Thoracic aorta (tissue), 2 donors: ENCODE results near the gene ADA. TPM values are rescaled to one million over a fixed set of nuclear protein-coding genes. Genes with fewer than 3 reads are reported as not detected.

Experiments used
- ATAC-seq: fragments of 150-250 bp; one replicate; pipeline ENCODE4 v1.8.0; 2017; ENCODE audit warnings: low read depth; ENCODE audit not compliant: insufficient number of reproducible peaks, low FRiP score
- DNase-seq: peaks from one replicate; pipeline ENCODE4 v3.0.0-alpha.2; 2020; ENCODE audit warnings: low spot score
- H3K27ac ChIP-seq, 2 donors: fragments of 200-600 bp; sonication (generic); 1 replicate in 1 of 2; 2 replicates in 1 of 2; pipeline ENCODE4 v1.5.1; 2016; ENCODE audit warnings: mild to moderate bottlenecking in 2 of 2, moderate library complexity in 2 of 2
- H3K27me3 ChIP-seq: fragments of 200-600 bp; sonication (generic); replicated peaks from 2 replicates; pipeline ENCODE4 v1.6.0; 2016; ENCODE audit warnings: mild to moderate bottlenecking; ENCODE audit not compliant: insufficient read depth
- H3K36me3 ChIP-seq: fragments of 200-600 bp; sonication (generic); one replicate; pipeline ENCODE4 v1.5.1; 2016
- H3K4me1 ChIP-seq, 2 donors: fragments of 200-600 bp; sonication (generic); 1 replicate in 1 of 2; 2 replicates in 1 of 2; pipeline versions ENCODE4 v1.5.1 to v1.6.0; 2016; ENCODE audit warnings: low read depth in 2 of 2, mild to moderate bottlenecking in 1 of 2; ENCODE audit not compliant: control insufficient read depth in 1 of 2
- H3K4me3 ChIP-seq: fragments of 200-600 bp; sonication (generic); 2 replicates; pipeline ENCODE4 v1.5.1; 2016; ENCODE audit warnings: mild to moderate bottlenecking
- H3K9me3 ChIP-seq: fragments of 200-600 bp; sonication (generic); 2 replicates; pipeline ENCODE4 v1.5.1; 2016
- total RNA-seq, 2 donors: library from RNA; depleted of rRNA; stranded (reverse); fragments of >200 nt; gene quantifications; one replicate each; pipeline versions ENCODE4 v1.1.0 to v1.2.3, GENCODE V29; 2016
- TF ChIP-seq, protein P1 (sequence below): fragments of 200-600 bp; sonication (generic); IDR thresholded peaks from one replicate; pipeline ENCODE4 v1.5.1; 2019; ENCODE audit warnings: antibody characterized with exemption

Gene ADA
- total RNA-seq, 2 donors from 2014 or later = 8.1 to 20.6 TPM

DNA sequence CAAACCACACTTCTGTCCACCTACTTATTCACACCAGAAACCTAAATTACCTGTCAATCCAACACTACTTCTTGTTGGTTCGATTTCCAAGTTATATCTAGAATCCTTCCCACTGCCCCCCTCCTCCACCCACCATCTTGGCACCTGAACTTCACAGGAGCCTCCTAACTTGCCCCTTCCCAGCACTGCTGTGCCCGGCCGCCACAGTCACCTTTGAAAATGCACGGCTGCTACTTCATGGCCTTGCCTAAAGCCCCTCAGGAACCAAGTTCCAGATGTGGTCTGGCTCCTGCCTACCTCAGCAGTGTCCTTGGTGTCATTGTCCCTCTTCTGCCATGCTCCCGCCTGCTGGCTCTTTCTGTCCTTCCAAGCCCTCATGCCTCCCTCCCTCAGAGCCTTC is 37.9 kb downstream of the ADA start:
- Histone ChIP-seq H3K27ac (peak overlapping the region; percentile 73 to 74), H3K27me3 (no peaks in the 10 kb centered on the region), H3K4me3 (no peak overlapping the region), H3K4me1 (peaks cover 20 to 67% of the 10 kb centered on the region in 2 donors), H3K36me3 (no peaks in the 10 kb centered on the region), H3K9me3 (no peaks in the 10 kb centered on the region)
- TF ChIP-seq, protein P1, sequence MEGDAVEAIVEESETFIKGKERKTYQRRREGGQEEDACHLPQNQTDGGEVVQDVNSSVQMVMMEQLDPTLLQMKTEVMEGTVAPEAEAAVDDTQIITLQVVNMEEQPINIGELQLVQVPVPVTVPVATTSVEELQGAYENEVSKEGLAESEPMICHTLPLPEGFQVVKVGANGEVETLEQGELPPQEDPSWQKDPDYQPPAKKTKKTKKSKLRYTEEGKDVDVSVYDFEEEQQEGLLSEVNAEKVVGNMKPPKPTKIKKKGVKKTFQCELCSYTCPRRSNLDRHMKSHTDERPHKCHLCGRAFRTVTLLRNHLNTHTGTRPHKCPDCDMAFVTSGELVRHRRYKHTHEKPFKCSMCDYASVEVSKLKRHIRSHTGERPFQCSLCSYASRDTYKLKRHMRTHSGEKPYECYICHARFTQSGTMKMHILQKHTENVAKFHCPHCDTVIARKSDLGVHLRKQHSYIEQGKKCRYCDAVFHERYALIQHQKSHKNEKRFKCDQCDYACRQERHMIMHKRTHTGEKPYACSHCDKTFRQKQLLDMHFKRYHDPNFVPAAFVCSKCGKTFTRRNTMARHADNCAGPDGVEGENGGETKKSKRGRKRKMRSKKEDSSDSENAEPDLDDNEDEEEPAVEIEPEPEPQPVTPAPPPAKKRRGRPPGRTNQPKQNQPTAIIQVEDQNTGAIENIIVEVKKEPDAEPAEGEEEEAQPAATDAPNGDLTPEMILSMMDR = no peak
- DNase-seq (no peak), ATAC-seq (no peak)

DNA sequence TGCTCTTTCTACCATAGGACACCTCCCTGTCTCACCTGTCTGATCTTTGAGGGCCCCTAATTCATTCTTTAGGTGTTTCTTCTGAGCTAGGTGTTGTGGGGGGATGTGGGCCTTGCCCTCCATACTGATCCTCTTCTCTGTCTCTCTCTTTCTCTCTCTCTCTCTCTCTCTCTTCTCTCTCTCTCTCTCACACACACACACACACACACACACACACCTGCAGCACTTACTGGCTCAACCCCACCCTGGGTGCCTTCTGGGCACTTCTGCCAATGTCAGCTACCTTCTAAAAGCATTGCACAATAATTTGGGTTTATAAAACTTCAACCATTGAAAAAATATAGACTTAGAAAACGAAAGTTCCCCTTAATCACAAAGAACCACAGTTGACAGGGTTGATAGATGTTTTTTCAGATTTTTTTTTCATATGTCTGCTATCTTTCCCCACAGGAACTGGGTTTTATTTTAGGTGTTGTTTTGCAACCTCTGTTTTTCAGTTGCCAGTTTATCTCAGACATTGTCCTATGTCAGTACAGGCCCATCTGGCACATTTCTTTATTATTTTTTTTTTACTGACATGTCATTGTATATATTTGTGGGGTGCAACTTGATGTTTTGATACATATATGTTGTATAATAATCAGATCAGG is 41.1 kb downstream of the ADA start:
- Histone ChIP-seq H3K27me3 (no peaks in the 10 kb centered on the region), H3K27ac (peak overlapping the region; percentile 75 to 79), H3K9me3 (no peaks in the 10 kb centered on the region), H3K4me1 (peaks cover 17 to 53% of the 10 kb centered on the region in 2 donors), H3K36me3 (no peaks in the 10 kb centered on the region), H3K4me3 (no peak overlapping the region)
- ATAC-seq (no peak), DNase-seq (no peak)
- TF ChIP-seq, protein P1 = no peak

GRCh38 chr20:44609516-44610312 is 41.8 kb downstream of the ADA start:
- Histone ChIP-seq H3K27me3 (no peaks in the 10 kb centered on the region), H3K36me3 (no peaks in the 10 kb centered on the region), H3K9me3 (no peaks in the 10 kb centered on the region), H3K4me3 (peak overlapping the region; percentile 61), H3K27ac (peak overlapping the region; percentile 75 to 79), H3K4me1 (peaks cover 10 to 46% of the 10 kb centered on the region in 2 donors)
- TF ChIP-seq, protein P1 = peak; percentile 94
- DNase-seq (peak; percentile 65), ATAC-seq (peak; percentile 86)

DNA sequence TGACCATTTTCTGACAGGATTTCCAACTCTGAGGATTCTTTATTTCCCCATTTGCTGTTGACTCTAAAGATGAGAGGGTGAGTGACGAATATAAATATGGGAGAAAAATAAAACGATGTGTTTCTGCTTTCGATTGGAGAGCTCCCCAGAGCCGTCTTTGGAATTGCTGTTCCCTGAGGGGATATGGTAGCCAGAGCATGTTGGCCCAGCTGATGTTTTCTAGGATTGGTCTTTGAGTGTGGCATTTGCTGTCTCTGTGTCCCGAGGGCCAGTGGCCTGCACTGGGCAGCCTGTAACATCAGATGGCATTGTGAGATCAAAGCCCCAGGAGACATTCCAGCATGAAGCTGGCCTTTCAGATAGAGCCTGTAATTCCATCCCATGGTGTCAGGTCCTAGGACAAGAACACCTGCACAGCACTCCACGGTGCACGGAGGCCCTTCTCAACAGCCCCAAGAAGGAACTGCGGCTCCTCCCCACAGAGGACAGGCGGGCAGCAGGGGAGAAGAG is 42.4 kb downstream of the ADA start:
- Histone ChIP-seq H3K27ac (peak overlapping the region; percentile 75 to 79), H3K4me1 (peaks cover 10 to 40% of the 10 kb centered on the region in 2 donors), H3K9me3 (no peaks in the 10 kb centered on the region), H3K27me3 (no peaks in the 10 kb centered on the region), H3K36me3 (no peaks in the 10 kb centered on the region), H3K4me3 (peak overlapping the region; percentile 61)
- TF ChIP-seq, protein P1 = no peak
- ATAC-seq (no peak), DNase-seq (no peak)

DNA sequence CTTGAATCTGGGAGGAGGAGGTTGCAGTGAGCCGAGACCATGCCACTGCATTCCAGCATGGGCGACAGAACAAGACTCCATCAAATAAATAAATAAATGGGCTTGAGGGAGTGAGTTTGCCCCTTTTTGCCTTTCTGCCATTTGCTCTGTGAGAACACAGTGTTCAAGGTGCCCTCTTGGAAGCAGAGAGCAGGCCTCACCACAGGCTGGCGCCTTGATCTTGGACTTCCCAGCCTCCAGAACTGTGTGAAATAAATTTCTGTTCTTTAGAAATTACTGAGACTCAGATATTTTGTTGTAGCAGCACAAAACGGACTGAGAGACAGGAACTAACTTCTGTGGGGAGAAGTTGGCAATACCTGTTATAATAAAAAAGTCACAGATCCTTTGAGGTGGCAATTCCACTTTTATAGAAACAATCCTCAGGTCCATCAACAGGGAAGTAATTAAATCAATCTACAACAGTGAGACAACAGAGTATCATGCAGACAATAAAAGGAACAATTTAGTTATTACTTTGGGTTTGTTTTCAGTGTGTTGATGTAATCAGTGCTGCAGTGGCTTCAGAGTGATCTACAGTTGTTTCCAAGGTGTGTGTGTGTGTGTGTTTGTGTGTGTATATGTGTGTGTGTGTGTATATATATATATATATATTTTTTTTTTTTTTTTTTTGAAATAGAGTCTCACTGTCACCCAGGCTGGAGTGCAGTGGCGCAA is 44.6 kb downstream of the ADA start:
- H3K27ac ChIP-seq = no peak overlapping the region
- no peak overlapping the region for H3K4me3 ChIP-seq
- ATAC-seq (no peak), DNase-seq (no peak)
- no peaks in the 10 kb centered on the region for H3K36me3 ChIP-seq
- H3K27me3 ChIP-seq = no peaks in the 10 kb centered on the region
- TF ChIP-seq, protein P1 = no peak
- H3K9me3 ChIP-seq = no peaks in the 10 kb centered on the region
- H3K4me1 ChIP-seq = peaks cover 22 to 39% of the 10 kb centered on the region in 2 donors
